ENCODE results near the gene GPBP1.

DNA sequence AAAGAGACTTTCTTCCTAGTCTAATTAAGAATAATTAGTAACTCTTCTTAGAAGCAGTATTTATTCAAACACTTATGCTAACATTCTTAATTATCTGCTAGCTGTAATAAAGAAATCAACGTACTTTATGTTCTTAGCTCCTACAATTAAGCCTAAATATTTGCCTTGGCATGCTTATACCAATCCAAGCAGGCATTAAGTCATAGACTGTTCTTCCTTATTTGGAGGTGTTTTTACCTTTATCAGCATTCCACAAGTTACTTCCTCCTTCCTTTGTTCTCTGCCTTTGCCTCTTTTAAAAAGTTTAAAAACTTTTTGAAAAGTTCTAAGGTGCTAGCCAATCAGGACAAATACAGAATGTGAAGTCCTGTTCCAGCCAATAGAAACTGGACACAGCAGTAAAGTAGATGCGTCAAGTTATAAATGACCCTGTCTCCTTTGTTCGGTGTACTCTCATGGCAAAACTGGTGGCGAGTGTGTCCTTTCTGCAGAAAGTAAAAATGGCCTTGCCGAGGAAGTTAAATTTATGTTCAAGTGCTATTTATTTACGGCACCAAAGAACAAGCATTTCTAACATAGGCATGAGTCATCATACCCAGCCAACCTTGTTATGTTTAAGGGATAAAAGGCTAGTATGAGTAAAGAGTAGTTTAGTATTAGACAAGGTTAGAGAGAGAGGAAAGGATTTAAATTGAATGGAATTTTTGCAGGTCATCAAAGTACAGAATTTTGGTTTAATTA lies 58.6 kb downstream of the GPBP1 start:
- TF ChIP-seq, protein P1, sequence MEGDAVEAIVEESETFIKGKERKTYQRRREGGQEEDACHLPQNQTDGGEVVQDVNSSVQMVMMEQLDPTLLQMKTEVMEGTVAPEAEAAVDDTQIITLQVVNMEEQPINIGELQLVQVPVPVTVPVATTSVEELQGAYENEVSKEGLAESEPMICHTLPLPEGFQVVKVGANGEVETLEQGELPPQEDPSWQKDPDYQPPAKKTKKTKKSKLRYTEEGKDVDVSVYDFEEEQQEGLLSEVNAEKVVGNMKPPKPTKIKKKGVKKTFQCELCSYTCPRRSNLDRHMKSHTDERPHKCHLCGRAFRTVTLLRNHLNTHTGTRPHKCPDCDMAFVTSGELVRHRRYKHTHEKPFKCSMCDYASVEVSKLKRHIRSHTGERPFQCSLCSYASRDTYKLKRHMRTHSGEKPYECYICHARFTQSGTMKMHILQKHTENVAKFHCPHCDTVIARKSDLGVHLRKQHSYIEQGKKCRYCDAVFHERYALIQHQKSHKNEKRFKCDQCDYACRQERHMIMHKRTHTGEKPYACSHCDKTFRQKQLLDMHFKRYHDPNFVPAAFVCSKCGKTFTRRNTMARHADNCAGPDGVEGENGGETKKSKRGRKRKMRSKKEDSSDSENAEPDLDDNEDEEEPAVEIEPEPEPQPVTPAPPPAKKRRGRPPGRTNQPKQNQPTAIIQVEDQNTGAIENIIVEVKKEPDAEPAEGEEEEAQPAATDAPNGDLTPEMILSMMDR (IDR thresholded peaks at IDR 0.05; ENCODE audit: low read length), result no peak
- TF ChIP-seq EZH2phosphoT487 (IDR thresholded peaks at IDR 0.05; ENCODE audit: low read length) (no peak), EZH2 (optimal IDR thresholded peaks at IDR 0.05; ENCODE audit: low read depth, low read length) (no peak)
